Endodermal cell (in vitro differentiated cells): Measurements from ENCODE around the gene SLC17A2. TPM values are rescaled to one million over a fixed set of nuclear protein-coding genes. Genes with fewer than 3 reads are reported as not detected.

Experiments
- DNase-seq: peaks from one replicate; pipeline ENCODE4 v3.0.0-alpha.2; 2017
- H3K27ac ChIP-seq: 2 replicates; pipeline ENCODE4 v1.5.1; 2013; ENCODE audit warnings: mild to moderate bottlenecking, low read depth, low read length, moderate library complexity
- H3K27me3 ChIP-seq: 2 replicates; pipeline ENCODE4 v1.6.1; 2013; ENCODE audit warnings: mild to moderate bottlenecking, low read length, moderate library complexity; ENCODE audit not compliant: insufficient read depth, control insufficient read depth, poor library complexity, severe bottlenecking
- H3K36me3 ChIP-seq: 2 replicates; pipeline ENCODE4 v1.7.0; 2013; ENCODE audit warnings: mild to moderate bottlenecking, low read length, moderate library complexity; ENCODE audit not compliant: control insufficient read depth, insufficient read depth
- H3K4me1 ChIP-seq: one replicate; pipeline ENCODE4 v1.7.0; 2013; ENCODE audit warnings: low read length; ENCODE audit not compliant: control insufficient read depth, insufficient read depth
- H3K4me3 ChIP-seq: 2 replicates; pipeline ENCODE4 v1.5.1; 2013; ENCODE audit warnings: mild to moderate bottlenecking, low read length, moderate library complexity
- H3K9ac ChIP-seq: 2 replicates; pipeline ENCODE4 v1.6.1; 2013; ENCODE audit warnings: mild to moderate bottlenecking, low read length, moderate library complexity; ENCODE audit not compliant: poor library complexity, severe bottlenecking; ENCODE audit errors: extremely low read depth
- H3K9me3 ChIP-seq: 2 replicates; pipeline ENCODE4 v1.6.1; 2013; ENCODE audit warnings: mild to moderate bottlenecking, low read length, moderate library complexity; ENCODE audit not compliant: control insufficient read depth
- H3K27ac Mint-ChIP-seq: 2 replicates; pipeline ENCODE4 v1.8.0; 2020; ENCODE audit warnings: mixed read lengths
- H3K27me3 Mint-ChIP-seq: 2 replicates; pipeline ENCODE4 v1.8.0; 2021; ENCODE audit warnings: mild to moderate bottlenecking, mixed read lengths; ENCODE audit not compliant: insufficient read depth
- H3K36me3 Mint-ChIP-seq: 2 replicates; pipeline ENCODE4 v1.8.0; 2020; ENCODE audit warnings: low read depth, mixed read lengths
- H3K4me1 Mint-ChIP-seq: 2 replicates; pipeline ENCODE4 v1.8.0; 2020; ENCODE audit warnings: mixed read lengths
- H3K4me3 Mint-ChIP-seq: 2 replicates; pipeline ENCODE4 v1.8.0; 2020; ENCODE audit warnings: mild to moderate bottlenecking, moderate library complexity, mixed read lengths
- H3K9me3 Mint-ChIP-seq: 2 replicates; pipeline ENCODE4 v1.8.0; 2020; ENCODE audit warnings: mild to moderate bottlenecking, mixed read lengths
- CTCF ChIP-seq: fragments of 200-600 bp; sonication (generic); conservative IDR thresholded peaks from 2 replicates; pipeline ENCODE4 v1.5.0; 2021; ENCODE audit warnings: antibody characterized with exemption, mild to moderate bottlenecking
- WGBS, 2 experiments: methylation state at CpG; one replicate each; pipeline versions ENCODE4 v1.1.5 to v1.1.7; 2013; ENCODE audit warnings: missing lambda C conversion rate in 2 of 2, mixed read lengths in 1 of 2; ENCODE audit not compliant: insufficient coverage in 1 of 2, insufficient read length in 1 of 2; 5-methylcytosine and 5-hydroxymethylcytosine counted together
- total RNA-seq, 2 donors: library from RNA; stranded (reverse); fragmentation: NEBNext Ultra II Directional in 1 of 2; extraction: Animal tissue kit (Norgen Biotek cat#: 25700) in 1 of 2; gene quantifications; 2 replicates in 1 of 2; 3 replicates in 1 of 2; pipeline ENCODE4 v1.2.1, GENCODE V29; 2021

The SLC17A2 gene
- total RNA-seq, 2 donors from 2014 or later: not detected

DNA sequence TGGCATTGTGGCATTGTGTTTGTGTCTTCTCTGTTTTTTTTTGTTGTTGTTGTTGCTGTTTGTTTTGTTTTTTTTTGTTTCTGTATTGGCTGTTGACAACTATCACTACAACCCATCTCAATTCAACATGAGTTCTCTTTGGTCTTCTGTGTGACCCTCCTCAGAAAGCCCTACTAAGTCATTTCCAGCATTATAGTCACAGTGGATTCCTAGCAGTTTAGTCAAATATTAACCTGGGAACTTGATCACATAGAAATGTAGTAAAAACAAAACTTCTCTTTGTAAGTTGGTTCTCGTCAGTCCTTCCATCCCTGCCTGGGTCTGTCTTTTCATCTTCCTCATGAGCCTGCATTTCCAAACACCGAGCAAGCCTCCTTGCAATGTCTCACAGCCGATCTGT lies 16.8 kb downstream of the SLC17A2 start:
- no peak for TF ChIP-seq CTCF
- H3K4me3 Mint-ChIP-seq: no peak overlapping the region
- Histone ChIP-seq H3K9me3 (no peaks in the 10 kb centered on the region), H3K27ac (no peak overlapping the region), H3K4me3 (no peak overlapping the region), H3K36me3 (no peaks in the 10 kb centered on the region), H3K9ac (no peak overlapping the region), H3K4me1 (no peaks in the 10 kb centered on the region), H3K27me3 (no peaks in the 10 kb centered on the region)
- H3K9me3 Mint-ChIP-seq: no peaks in the 10 kb centered on the region
- 75 to 85% methylated on average over 3 of the region's 3 CpGs for WGBS, 2 experiments
- DNase-seq: no peak
- H3K4me1 Mint-ChIP-seq: peaks cover 5% of the 10 kb centered on the region
- H3K36me3 Mint-ChIP-seq: no peaks in the 10 kb centered on the region
- no peak overlapping the region for H3K27ac Mint-ChIP-seq
- H3K27me3 Mint-ChIP-seq: no peaks in the 10 kb centered on the region

DNA sequence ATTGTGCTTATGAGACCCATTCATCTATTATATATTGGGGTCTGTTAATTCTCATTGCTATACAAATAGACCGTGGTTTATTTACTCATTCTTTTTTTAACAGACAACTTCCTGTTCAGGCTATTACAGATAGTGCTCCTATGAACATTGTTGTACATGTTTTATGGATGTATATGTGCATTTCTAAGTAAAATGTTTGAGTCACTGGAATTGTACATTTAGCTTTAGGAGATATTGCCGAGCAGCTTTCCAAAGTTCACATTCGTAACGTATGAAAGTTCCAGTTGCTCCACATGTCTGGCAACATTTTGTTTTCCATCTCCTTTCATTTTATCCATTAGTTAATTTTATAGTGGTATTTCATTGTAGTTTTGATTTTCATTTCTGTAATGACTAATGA lies 19.1 kb downstream of the SLC17A2 start:
- Mint-ChIP-seq H3K36me3 (no peaks in the 10 kb centered on the region), H3K4me3 (no peak overlapping the region), H3K4me1 (peaks cover 14% of the 10 kb centered on the region), H3K27me3 (no peaks in the 10 kb centered on the region), H3K9me3 (no peaks in the 10 kb centered on the region), H3K27ac (no peak overlapping the region)
- H3K36me3 ChIP-seq: no peaks in the 10 kb centered on the region
- TF ChIP-seq CTCF: no peak
- no peak overlapping the region for H3K4me3 ChIP-seq
- WGBS, 2 experiments: 100% methylated on average over 4 of the region's 4 CpGs; no CpG with 5 or more reads in 1 of the 2 experiments
- H3K4me1 ChIP-seq: no peaks in the 10 kb centered on the region
- no peak for DNase-seq
- no peaks in the 10 kb centered on the region for H3K27me3 ChIP-seq
- H3K9ac ChIP-seq: no peak overlapping the region
- H3K9me3 ChIP-seq: no peaks in the 10 kb centered on the region
- no peak overlapping the region for H3K27ac ChIP-seq

- H3K27ac Mint-ChIP-seq: no peak overlapping the region
Measured at GRCh38 chr6:25907475-25908014, 22.9 kb downstream of the SLC17A2 start.

More at GRCh38 chr6:25907475-25908014, 22.9 kb downstream of the SLC17A2 start:
- Histone ChIP-seq H3K9me3 (no peaks in the 10 kb centered on the region), H3K4me1 (no peaks in the 10 kb centered on the region), H3K27me3 (no peaks in the 10 kb centered on the region), H3K27ac (no peak overlapping the region), H3K4me3 (no peak overlapping the region), H3K36me3 (no peaks in the 10 kb centered on the region), H3K9ac (no peak overlapping the region)
- H3K4me1 Mint-ChIP-seq: peaks cover 9% of the 10 kb centered on the region
- DNase-seq: no peak
- TF ChIP-seq CTCF: no peak
- H3K36me3 Mint-ChIP-seq: no peaks in the 10 kb centered on the region
- H3K4me3 Mint-ChIP-seq: no peak overlapping the region
- no peaks in the 10 kb centered on the region for H3K27me3 Mint-ChIP-seq
- H3K9me3 Mint-ChIP-seq: no peaks in the 10 kb centered on the region
- WGBS, 2 experiments: 79 to 83% methylated on average over 1 of the region's 1 CpG
